ENCODE data around the gene KRTAP16-1.

The KRTAP16-1 gene

DNA sequence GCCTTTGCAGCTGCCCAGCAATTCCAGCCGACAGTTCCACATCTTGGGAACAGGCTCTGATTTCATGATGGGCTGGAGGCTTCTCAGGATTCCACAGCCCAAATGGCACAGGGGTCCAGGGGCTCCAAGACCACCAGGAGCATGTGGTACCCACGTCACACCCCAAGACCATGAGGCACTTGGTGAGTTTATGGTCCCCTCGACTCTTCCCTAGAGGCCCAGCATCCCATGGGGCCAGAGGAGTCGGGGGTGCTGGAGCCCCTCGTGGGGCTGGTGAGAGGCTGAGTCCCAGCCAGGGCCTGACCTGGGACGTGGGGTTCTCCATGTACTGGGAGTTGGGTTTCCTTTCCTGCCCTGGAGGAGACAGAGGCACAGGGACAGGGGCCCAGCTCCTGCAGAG, 16.5 kb upstream of the KRTAP16-1 start:
- no peak for TF ChIP-seq REST (IDR thresholded peaks at IDR 0.05; ENCODE audit: insufficient read depth in 1 of 2, low read depth in 2 of 2, low read length in 2 of 2)
- TF ChIP-seq SIN3A (IDR thresholded peaks at IDR 0.05; ENCODE audit: borderline replicate concordance, insufficient read depth, low read length), result no peak
- TF ChIP-seq POLR2AphosphoS5 (IDR thresholded peaks at IDR 0.05; ENCODE audit: low read depth, low read length), result no peak
- no peak for TF ChIP-seq TAF1 (IDR thresholded peaks at IDR 0.05; ENCODE audit: borderline replicate concordance, insufficient read depth, low read length)
- TF ChIP-seq FOXP2 (optimal IDR thresholded peaks at IDR 0.05; ENCODE audit: borderline replicate concordance, extremely low read depth, extremely low read length, insufficient read depth), result no peak

GRCh38 chr17:41325126-41325525, 16.0 kb upstream of the KRTAP16-1 start:
- TF ChIP-seq REST (IDR thresholded peaks at IDR 0.05; ENCODE audit: insufficient read depth in 1 of 2, low read depth in 2 of 2, low read length in 2 of 2) (no peak), FOXP2 (optimal IDR thresholded peaks at IDR 0.05; ENCODE audit: borderline replicate concordance, extremely low read depth, extremely low read length, insufficient read depth) (no peak), POLR2AphosphoS5 (IDR thresholded peaks at IDR 0.05; ENCODE audit: low read depth, low read length) (no peak), SIN3A (IDR thresholded peaks at IDR 0.05; ENCODE audit: borderline replicate concordance, insufficient read depth, low read length) (no peak), TAF1 (IDR thresholded peaks at IDR 0.05; ENCODE audit: borderline replicate concordance, insufficient read depth, low read length) (no peak)

DNA sequence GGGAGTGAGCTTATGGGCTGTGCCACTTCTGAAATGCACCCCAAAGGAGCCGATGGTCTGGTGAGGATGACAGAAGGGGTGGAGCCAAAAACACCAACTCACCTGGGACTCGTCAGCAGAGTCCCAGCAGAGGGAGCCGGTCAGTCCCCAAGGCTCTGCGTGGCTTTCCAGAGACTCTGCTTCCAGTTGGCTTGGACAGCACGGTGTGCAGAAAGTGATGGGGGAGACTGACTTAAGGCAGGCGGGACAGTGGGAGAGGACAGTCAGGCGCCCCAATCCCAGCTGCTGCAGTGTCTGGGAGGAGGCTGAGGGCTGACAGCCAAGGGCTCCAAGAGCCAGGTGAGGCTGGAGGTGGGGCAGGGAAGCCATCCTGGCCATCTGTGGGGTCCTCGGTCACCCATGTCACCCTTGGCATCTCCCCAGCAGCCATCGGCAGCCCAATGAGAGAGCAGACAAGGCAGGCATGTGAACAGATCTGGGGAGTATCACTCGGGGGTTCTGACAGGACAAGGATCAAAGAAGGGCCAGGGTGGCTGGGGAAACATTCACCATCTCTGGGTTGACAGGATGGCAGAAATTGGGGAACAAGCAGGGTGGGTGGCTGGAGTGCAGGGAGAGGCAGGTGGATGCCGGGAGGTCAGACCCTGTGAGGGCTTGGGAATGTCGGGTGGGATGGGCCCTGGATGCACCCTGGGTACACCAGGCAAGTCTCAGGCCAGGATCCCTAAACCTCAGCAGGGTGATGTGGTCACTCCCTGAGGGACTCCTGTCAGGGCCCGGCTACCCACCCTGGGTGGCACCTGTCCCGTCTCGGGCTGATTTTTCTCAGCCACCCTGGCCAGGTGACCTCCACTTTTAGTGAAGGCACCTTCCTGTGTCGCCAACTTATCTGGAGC, 15.3 kb upstream of the KRTAP16-1 start:
- no peak for TF ChIP-seq POLR2AphosphoS5 (IDR thresholded peaks at IDR 0.05; ENCODE audit: low read depth, low read length)
- TF ChIP-seq FOXP2 (optimal IDR thresholded peaks at IDR 0.05; ENCODE audit: borderline replicate concordance, extremely low read depth, extremely low read length, insufficient read depth), result no peak
- TF ChIP-seq SIN3A (IDR thresholded peaks at IDR 0.05; ENCODE audit: borderline replicate concordance, insufficient read depth, low read length), result no peak
- no peak for TF ChIP-seq REST (IDR thresholded peaks at IDR 0.05; ENCODE audit: insufficient read depth in 1 of 2, low read depth in 2 of 2, low read length in 2 of 2)
- TF ChIP-seq TAF1 (IDR thresholded peaks at IDR 0.05; ENCODE audit: borderline replicate concordance, insufficient read depth, low read length), result no peak

DNA sequence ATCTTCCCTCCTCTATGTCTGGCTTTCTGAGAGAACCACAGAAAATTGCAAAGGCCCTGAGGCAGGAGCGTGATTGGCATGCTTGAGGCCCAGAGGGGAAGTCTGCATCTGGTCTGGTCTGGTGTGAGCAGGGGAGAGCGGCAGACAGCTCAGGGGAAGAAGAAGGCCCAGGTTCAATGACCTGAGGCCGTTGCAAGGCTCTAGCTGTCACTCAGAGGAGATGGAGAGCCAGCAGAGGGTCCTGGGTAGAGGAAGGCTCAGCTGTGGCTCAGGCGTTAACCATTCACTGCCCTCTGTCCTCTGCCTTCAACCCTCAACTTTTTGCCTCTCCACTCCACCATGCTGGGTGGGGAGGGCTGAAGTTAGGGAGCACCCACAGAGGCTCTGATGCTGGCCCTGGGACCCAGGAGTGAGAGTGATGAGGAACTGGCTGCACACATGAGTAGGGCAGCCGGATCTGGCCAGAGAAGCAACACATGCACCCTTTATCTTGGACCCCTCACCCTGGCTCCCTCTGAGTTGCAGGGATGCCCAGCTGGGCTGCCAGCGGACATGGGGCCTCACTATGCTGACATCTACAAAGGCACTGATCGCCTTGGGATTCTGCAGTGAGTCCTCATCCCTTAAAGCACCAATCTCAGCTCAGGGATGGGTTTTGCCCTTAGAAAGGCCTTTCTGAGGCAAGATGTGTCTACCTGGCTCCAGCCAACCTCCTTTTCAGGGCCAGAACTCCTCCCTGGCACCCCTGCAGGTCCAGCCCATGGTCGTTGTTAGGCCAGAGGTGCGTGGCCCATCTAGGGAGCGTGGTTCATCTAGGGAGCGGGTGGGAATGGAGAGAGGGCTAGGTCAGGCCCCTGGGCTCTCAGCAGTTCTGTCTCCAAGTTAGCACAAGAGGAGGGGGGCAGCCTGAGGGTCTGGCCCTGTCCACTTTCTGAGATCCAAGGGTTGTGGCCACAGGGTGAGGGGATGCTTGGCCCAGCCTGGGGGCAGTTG, 14.1 kb upstream of the KRTAP16-1 start:
- TF ChIP-seq REST (IDR thresholded peaks at IDR 0.05; ENCODE audit: insufficient read depth in 1 of 2, low read depth in 2 of 2, low read length in 2 of 2), result no peak
- TF ChIP-seq SIN3A (IDR thresholded peaks at IDR 0.05; ENCODE audit: borderline replicate concordance, insufficient read depth, low read length), result no peak
- TF ChIP-seq TAF1 (IDR thresholded peaks at IDR 0.05; ENCODE audit: borderline replicate concordance, insufficient read depth, low read length), result no peak
- no peak for TF ChIP-seq POLR2AphosphoS5 (IDR thresholded peaks at IDR 0.05; ENCODE audit: low read depth, low read length)
- no peak for TF ChIP-seq FOXP2 (optimal IDR thresholded peaks at IDR 0.05; ENCODE audit: borderline replicate concordance, extremely low read depth, extremely low read length, insufficient read depth)

All from PFSK-1 (cell line).